OCI-LY7 (cell line): Measurements from ENCODE around the gene KRTAP2-4. TPM values are rescaled to one million over a fixed set of nuclear protein-coding genes. Genes with fewer than 3 reads are reported as not detected.
"Not testable (repeated sequence)": the region's sequence is repeated elsewhere in the genome, so short reads cannot be mapped to it uniquely, and the experiment has no call there.

Source experiments
- BruUV-seq: library from RNA; stranded (reverse); fragments of 400-500 nt; replicated peaks from 2 replicates; lab custom pipeline; 2021; lab: Mats Ljungman, UMichigan
- CTCF ChIA-PET: fragments of 300-600 bp; sonication (Branson Sonifier 250); formaldehyde crosslinking; loops from one replicate; lab custom pipeline; 2022; ENCODE audit warnings: antibody characterized with exemption; ENCODE audit not compliant: unreplicated experiment; lab: Charles Lee
- POLR2A ChIA-PET: fragments of 300-600 bp; sonication (Branson Sonifier 250); formaldehyde crosslinking; loops from one replicate; lab custom pipeline; 2022; ENCODE audit warnings: antibody characterized with exemption; lab: Charles Lee
- DNase-seq: peaks from one replicate; pipeline ENCODE4 v3.0.0-alpha.2; 2015; ENCODE audit warnings: low spot score
- H2AFZ ChIP-seq: fragments of 200-600 bp; sonication (generic), shearing (Covaris generic); 2 replicates; pipeline ENCODE4 v1.6.1; 2014; ENCODE audit warnings: mild to moderate bottlenecking, antibody characterized with exemption, low read length, moderate library complexity
- H3K27ac ChIP-seq: fragments of 200-600 bp; sonication (generic); 2 replicates; pipeline ENCODE4 v1.5.1; 2014; ENCODE audit warnings: mixed run types, low read depth, mild to moderate bottlenecking, moderate library complexity, low read length, inconsistent platforms; ENCODE audit not compliant: poor library complexity, severe bottlenecking
- H3K36me3 ChIP-seq: fragments of 200-600 bp; sonication (generic); 2 replicates; pipeline ENCODE4 v1.6.1; 2014; ENCODE audit warnings: mild to moderate bottlenecking, antibody characterized with exemption, low read length, moderate library complexity, mixed read lengths; ENCODE audit not compliant: insufficient read depth
- H3K4me1 ChIP-seq: fragments of 200-600 bp; sonication (generic); 2 replicates; pipeline ENCODE4 v1.5.1; 2014; ENCODE audit warnings: mild to moderate bottlenecking, low read length; ENCODE audit not compliant: insufficient read depth, poor library complexity, severe bottlenecking
- H3K4me2 ChIP-seq: fragments of 200-600 bp; sonication (generic); 2 replicates; pipeline ENCODE4 v1.6.1; 2014; ENCODE audit warnings: mild to moderate bottlenecking, low read length
- H3K4me3 ChIP-seq: fragments of 200-600 bp; sonication (generic); 2 replicates; pipeline ENCODE4 v1.5.1; 2014; ENCODE audit warnings: mild to moderate bottlenecking, low read depth, low read length; ENCODE audit not compliant: poor library complexity, severe bottlenecking
- H3K79me2 ChIP-seq: fragments of 200-600 bp; sonication (generic); 2 replicates; pipeline ENCODE4 v1.6.1; 2016; ENCODE audit warnings: low read depth, mild to moderate bottlenecking, low read length, moderate library complexity, mixed read lengths; ENCODE audit not compliant: insufficient read depth
- H3K9me2 ChIP-seq: fragments of 200-600 bp; sonication (generic); 2 replicates; pipeline ENCODE4 v1.6.1; 2016; ENCODE audit warnings: mild to moderate bottlenecking, low read length, mixed read lengths; ENCODE audit not compliant: insufficient read depth
- H3K9me3 ChIP-seq: fragments of 200-600 bp; sonication (generic); 2 replicates; pipeline ENCODE4 v1.6.1; 2014; ENCODE audit warnings: mild to moderate bottlenecking, mixed run types, low read length, mixed read lengths
- H4K20me1 ChIP-seq: fragments of 200-600 bp; sonication (generic); 2 replicates; pipeline ENCODE4 v1.6.1; 2014; ENCODE audit warnings: mild to moderate bottlenecking, antibody characterized with exemption, low read length, moderate library complexity, mixed read lengths; ENCODE audit not compliant: insufficient read depth
- EZH2phosphoT487 ChIP-seq: fragments of 200-600 bp; sonication (generic); IDR thresholded peaks from 2 replicates; pipeline ENCODE4 v1.6.1; 2018; ENCODE audit warnings: low read depth, borderline replicate concordance, mild to moderate bottlenecking, mixed run types, antibody characterized with exemption, low read length, moderate library complexity, mixed read lengths
- intact Hi-C: fragments of 100-400 bp; cut with micrococcal nuclease; formaldehyde crosslinking; loops from one replicate; pipeline ENCODE4 v1.10.0; 2022; ENCODE audit not compliant: unreplicated experiment
- total RNA-seq, 2 experiments: library from RNA; depleted of rRNA in 1 of 2; stranded (reverse); fragments of >200 nt in 1 of 2; shearing (Covaris generic) in 1 of 2; gene quantifications; 2 replicates each; pipeline ENCODE4 v1.2.3, GENCODE V29; 2014 to 2022
- TF ChIP-seq, protein P1 (sequence below): fragments of 200-600 bp; sonication (generic); conservative IDR thresholded peaks from 2 replicates; pipeline ENCODE4 v1.5.1; 2014; ENCODE audit warnings: mild to moderate bottlenecking, antibody characterized with exemption, low read length, moderate library complexity, mixed read lengths

KRTAP2-4 gene
- total RNA-seq, 2 experiments from 2014 or later = not detected

DNA sequence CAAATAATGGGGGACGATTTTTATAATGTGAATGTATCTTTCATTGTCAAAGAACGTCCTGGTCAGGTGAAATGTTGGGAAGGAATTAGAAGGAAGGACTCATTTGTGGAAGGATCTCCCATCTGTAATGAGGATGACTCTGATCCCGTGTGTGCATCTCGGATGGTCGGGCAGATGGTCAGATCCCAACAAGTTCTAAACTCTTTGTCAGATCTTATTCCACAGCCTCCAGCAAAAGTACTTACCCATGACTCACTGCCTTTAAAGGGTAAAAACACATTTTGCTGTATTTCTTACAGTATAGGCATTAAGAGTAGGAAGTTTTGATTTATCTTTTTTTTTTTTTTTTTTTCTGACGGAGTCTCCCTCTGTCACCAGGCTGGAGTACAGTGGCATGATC, 32.8 kb upstream of the KRTAP2-4 start:
- no peak for TF ChIP-seq EZH2phosphoT487
- TF ChIP-seq, protein P1, sequence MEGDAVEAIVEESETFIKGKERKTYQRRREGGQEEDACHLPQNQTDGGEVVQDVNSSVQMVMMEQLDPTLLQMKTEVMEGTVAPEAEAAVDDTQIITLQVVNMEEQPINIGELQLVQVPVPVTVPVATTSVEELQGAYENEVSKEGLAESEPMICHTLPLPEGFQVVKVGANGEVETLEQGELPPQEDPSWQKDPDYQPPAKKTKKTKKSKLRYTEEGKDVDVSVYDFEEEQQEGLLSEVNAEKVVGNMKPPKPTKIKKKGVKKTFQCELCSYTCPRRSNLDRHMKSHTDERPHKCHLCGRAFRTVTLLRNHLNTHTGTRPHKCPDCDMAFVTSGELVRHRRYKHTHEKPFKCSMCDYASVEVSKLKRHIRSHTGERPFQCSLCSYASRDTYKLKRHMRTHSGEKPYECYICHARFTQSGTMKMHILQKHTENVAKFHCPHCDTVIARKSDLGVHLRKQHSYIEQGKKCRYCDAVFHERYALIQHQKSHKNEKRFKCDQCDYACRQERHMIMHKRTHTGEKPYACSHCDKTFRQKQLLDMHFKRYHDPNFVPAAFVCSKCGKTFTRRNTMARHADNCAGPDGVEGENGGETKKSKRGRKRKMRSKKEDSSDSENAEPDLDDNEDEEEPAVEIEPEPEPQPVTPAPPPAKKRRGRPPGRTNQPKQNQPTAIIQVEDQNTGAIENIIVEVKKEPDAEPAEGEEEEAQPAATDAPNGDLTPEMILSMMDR = no peak
- no peak overlapping the region for H3K4me2 ChIP-seq

DNA sequence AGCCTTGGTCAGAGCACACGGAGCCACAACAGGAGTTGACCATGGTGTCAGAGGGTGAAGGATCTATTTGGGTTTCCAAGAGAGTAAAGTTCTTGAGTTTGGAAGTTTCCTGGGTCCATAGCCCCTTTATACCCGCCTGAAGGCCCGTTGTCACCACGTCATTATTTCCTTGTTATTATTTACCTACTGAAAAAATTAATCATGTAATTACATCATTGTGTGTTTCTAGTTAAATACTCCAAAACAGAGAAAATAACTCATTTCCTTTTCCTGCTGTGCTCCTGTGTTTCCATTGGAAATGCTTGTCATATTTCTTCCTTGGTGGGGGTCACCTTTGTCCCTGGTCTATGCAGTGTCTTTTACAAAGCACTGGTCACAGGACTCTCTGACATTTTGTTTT, 32.4 kb upstream of the KRTAP2-4 start, which contains the start of gene KRTAP4-8:
KRTAP4-8 (minus strand) TSS at position 101 of the 400 bp plus-strand sequence; CDS start at position 43, 58 bp downstream.
- Histone ChIP-seq H3K4me2 (no peak within 1 kb of the TSS), H2AFZ (no peak within 1 kb of the TSS), H3K9me3 (no peaks in the 10 kb centered on the region), H3K4me1 (no peaks in the 10 kb centered on the region), H3K36me3 (no peaks in the 10 kb centered on the region), H3K4me3 (no peak within 1 kb of the TSS), H4K20me1 (no peaks in the 10 kb centered on the region), H3K27ac (no peak within 1 kb of the TSS), H3K9me2 (no peaks in the 10 kb centered on the region), H3K79me2 (no peaks in the 10 kb centered on the region)
- DNase-seq = no peak
- ChIA-PET POLR2A (no interaction called here), CTCF (no interaction called here)
- TF ChIP-seq, protein P1 = no peak
- TF ChIP-seq EZH2phosphoT487 = no peak
- intact Hi-C loops = no loop called here
- no TSS peak for BruUV-seq

More for the DNA sequence above, 32.8 kb upstream of the KRTAP2-4 start:
- Histone ChIP-seq H3K9me3 (no peaks in the 10 kb centered on the region), H3K9me2 (no peaks in the 10 kb centered on the region), H4K20me1 (no peaks in the 10 kb centered on the region), H3K36me3 (no peaks in the 10 kb centered on the region), H3K27ac (no peak overlapping the region), H3K4me1 (no peaks in the 10 kb centered on the region), H2AFZ (no peak overlapping the region), H3K4me3 (no peak overlapping the region), H3K79me2 (no peaks in the 10 kb centered on the region)
- POLR2A ChIA-PET = no interaction called here
- CTCF ChIA-PET = no interaction called here
- intact Hi-C loops = no loop called here
- BruUV-seq = no TSS peak
- no peak for DNase-seq

DNA sequence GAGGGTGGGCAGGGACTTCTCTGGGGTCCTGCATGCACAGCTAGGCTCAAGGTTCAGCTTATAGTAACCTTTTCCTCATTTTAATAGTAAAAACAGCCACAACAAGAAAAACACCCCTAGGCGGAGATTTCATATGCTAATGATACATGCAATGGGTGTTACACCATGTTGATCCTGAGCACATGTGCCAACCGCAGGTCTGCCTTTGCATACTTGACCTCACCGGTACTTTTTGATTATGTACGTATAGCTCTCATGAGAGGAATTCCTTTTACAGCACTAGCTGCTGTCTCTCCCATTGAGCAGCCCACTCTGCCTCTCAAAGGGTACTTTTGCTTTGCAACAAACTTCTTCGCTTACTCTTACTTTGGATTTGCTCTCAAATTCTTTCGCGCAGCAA, 30.4 kb upstream of the KRTAP2-4 start:
- H3K36me3 ChIP-seq = no peaks in the 10 kb centered on the region
- no peak overlapping the region for H3K27ac ChIP-seq
- H3K9me3 ChIP-seq = no peaks in the 10 kb centered on the region
- no peaks in the 10 kb centered on the region for H3K79me2 ChIP-seq
- no peaks in the 10 kb centered on the region for H3K9me2 ChIP-seq
- TF ChIP-seq, protein P1 = no peak
- TF ChIP-seq EZH2phosphoT487 = no peak
- CTCF ChIA-PET = no interaction called here
- H3K4me1 ChIP-seq = no peaks in the 10 kb centered on the region
- no peaks in the 10 kb centered on the region for H4K20me1 ChIP-seq
- POLR2A ChIA-PET = no interaction called here
- no peak overlapping the region for H2AFZ ChIP-seq
- no peak overlapping the region for H3K4me3 ChIP-seq
- no peak for DNase-seq
- no TSS peak for BruUV-seq
- intact Hi-C loops = no loop called here
- no peak overlapping the region for H3K4me2 ChIP-seq

DNA sequence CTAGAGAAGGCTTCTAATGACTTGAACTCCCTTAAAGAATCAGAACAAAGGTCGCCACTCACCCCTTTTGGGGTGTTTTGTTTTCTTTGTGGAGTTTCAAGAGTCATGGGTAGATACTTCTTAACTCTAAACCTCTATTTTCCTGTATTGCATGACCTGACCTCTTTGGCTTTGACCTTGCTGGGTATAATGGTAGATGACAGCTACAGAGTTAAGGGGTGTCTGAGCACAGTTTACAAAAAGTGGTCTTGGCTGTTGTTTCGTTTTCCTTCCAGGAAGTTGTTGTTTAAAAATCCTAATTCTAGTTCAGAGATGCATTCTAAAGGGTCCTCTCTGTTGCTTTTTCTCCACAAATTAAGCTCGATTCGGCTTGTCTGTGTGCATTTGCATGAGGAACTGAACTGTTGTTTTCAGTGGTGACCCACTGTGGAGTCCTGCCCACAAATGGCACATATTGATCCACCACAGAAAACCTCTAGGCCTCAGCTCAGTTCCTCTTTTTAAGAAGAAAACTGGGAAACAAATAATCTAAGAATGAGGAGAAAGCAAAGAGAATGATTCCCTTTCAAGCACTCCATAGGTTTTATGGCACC, 23.2 kb upstream of the KRTAP2-4 start:
- intact Hi-C loops, BruUV-seq, POLR2A ChIA-PET: not testable (repeated sequence)

More for the DNA sequence above, 23.2 kb upstream of the KRTAP2-4 start:
- H2AFZ ChIP-seq, H3K4me3 ChIP-seq, H3K4me1 ChIP-seq, H3K36me3 ChIP-seq, H3K79me2 ChIP-seq, H3K9me2 ChIP-seq, DNase-seq, H3K9me3 ChIP-seq, H4K20me1 ChIP-seq, H3K4me2 ChIP-seq, H3K27ac ChIP-seq, CTCF ChIA-PET: not testable (repeated sequence)
